Measurements from ENCODE around the gene MFNG. TPM values are rescaled to one million over a fixed set of nuclear protein-coding genes. Genes with fewer than 3 reads are reported as not detected.

The MFNG gene
- total RNA-seq, 4 donors from 2014 or later = 11.7 to 24.9 (median 19.4) TPM

DNA sequence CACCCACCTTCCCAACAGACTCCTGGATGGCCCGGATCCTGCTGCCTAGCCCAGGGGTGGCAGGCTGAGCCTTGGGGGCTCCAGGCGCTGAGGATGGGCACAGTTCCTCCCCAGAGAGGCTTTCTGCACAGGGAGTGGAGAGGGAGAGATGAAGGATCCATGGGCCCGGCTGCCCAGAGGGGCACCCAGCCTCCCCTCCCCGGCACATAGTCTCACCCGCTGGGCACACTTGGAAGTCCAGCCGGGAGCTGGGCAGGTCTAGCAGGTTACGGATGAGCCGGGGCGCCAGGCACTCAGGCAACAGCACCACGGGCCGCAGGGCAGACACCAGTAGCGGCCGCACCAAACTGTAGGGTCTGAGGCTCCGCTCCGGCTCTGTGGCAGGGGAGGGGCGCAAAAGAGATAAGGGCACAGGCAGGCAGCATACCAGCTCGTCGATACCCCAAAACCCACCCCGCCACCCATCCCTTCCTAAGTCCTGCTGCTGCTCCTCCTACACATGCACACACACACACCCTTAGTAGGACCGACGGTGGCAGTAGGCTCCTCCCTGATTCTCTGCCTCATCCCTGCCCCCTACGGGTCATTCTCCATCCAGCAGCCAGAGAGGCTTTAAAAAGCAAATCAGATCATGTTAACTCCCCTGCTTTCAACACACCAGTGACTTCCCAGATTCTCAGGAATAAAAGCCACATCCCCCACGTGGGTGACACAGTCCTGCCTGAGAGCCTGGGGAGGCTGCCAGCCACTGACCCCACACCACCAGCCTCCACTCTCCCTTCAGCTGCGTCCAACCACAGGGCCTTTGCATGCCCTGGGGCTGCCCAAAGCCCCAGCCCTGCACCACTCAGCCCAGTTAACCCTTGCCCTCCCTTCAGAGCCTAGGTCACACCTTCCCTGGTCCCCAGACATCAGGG is 6.5 kb upstream of the MFNG start:
- DNase-seq (ENCODE audit: low spot score in 2 of 2) = peak in 1 of 2 donors; percentile 27
- TF ChIP-seq, protein P1, sequence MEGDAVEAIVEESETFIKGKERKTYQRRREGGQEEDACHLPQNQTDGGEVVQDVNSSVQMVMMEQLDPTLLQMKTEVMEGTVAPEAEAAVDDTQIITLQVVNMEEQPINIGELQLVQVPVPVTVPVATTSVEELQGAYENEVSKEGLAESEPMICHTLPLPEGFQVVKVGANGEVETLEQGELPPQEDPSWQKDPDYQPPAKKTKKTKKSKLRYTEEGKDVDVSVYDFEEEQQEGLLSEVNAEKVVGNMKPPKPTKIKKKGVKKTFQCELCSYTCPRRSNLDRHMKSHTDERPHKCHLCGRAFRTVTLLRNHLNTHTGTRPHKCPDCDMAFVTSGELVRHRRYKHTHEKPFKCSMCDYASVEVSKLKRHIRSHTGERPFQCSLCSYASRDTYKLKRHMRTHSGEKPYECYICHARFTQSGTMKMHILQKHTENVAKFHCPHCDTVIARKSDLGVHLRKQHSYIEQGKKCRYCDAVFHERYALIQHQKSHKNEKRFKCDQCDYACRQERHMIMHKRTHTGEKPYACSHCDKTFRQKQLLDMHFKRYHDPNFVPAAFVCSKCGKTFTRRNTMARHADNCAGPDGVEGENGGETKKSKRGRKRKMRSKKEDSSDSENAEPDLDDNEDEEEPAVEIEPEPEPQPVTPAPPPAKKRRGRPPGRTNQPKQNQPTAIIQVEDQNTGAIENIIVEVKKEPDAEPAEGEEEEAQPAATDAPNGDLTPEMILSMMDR (IDR thresholded peaks at IDR 0.05) = peak in 1 of 5 experiments; percentile 10
- TF ChIP-seq POLR2A (IDR thresholded peaks at IDR 0.05) (no peak), EP300 (IDR thresholded peaks at IDR 0.05) (no peak)
- H3K27me3 ChIP-seq = no peaks in the 10 kb centered on the region

GRCh38 chr22:37491559-37492427 is 5.6 kb upstream of the MFNG start:
- Histone ChIP-seq H3K27me3 (peaks cover 0 to 2% of the 10 kb centered on the region in 2 donors), H3K27ac (no peak overlapping the region), H3K4me1 (peaks cover 0 to 11% (median 2%) of the 10 kb centered on the region in 4 donors), H3K4me3 (no peak overlapping the region), H3K36me3 (peaks cover 0 to 72% (median 0%) of the 10 kb centered on the region in 3 donors), H3K9me3 (no peaks in the 10 kb centered on the region)
- no peak for DNase-seq (ENCODE audit: low spot score in 2 of 2)
- TF ChIP-seq, protein P1 (IDR thresholded peaks at IDR 0.05) = no peak
- TF ChIP-seq EP300 (IDR thresholded peaks at IDR 0.05) (no peak), POLR2A (IDR thresholded peaks at IDR 0.05) (no peak)
- WGBS, 2 donors = 74 to 83% methylated on average over 14 to 16 of the region's 22 CpGs

More for the DNA sequence above, 6.5 kb upstream of the MFNG start:
- WGBS, 2 donors = 66 to 70% methylated on average over 20 to 23 of the region's 24 CpGs
- Histone ChIP-seq H3K27ac (no peak overlapping the region), H3K36me3 (peaks cover 0 to 78% (median 0%) of the 10 kb centered on the region in 3 donors), H3K4me3 (no peak overlapping the region), H3K9me3 (no peaks in the 10 kb centered on the region), H3K4me1 (peaks cover 0 to 13% (median 0%) of the 10 kb centered on the region in 4 donors)

DNA sequence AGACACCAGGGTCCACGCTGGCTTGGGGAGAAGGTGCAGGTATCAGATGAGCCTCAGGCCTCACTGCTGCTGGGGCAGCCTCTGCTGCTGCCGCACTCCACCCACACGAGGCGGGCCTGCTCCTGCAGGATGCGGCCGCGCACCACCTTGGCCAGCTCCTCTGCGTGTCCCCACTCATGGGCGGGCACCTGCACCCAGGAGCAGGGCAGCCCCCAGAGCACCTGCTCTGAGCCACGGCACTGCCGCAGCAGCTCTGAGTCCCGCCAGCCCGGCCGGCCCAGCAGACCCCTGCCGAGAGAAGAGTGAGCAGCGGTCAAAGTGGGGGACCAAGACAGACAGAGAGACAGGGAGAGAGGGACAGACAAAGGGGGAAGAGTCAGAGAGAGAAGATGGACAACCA is 4.9 kb upstream of the MFNG start:
- Histone ChIP-seq H3K4me3 (no peak overlapping the region), H3K9me3 (no peaks in the 10 kb centered on the region), H3K27ac (no peak overlapping the region), H3K4me1 (peaks cover 0 to 15% (median 5%) of the 10 kb centered on the region in 4 donors), H3K36me3 (peaks cover 0 to 65% (median 0%) of the 10 kb centered on the region in 3 donors), H3K27me3 (peaks cover 0 to 8% of the 10 kb centered on the region in 2 donors)
- WGBS, 2 donors = 81 to 84% methylated on average over 15 to 16 of the region's 16 CpGs
- no peak for DNase-seq (ENCODE audit: low spot score in 2 of 2)
- TF ChIP-seq, protein P1 (IDR thresholded peaks at IDR 0.05) = no peak
- TF ChIP-seq EP300 (IDR thresholded peaks at IDR 0.05) (no peak), POLR2A (IDR thresholded peaks at IDR 0.05) (no peak)

DNA sequence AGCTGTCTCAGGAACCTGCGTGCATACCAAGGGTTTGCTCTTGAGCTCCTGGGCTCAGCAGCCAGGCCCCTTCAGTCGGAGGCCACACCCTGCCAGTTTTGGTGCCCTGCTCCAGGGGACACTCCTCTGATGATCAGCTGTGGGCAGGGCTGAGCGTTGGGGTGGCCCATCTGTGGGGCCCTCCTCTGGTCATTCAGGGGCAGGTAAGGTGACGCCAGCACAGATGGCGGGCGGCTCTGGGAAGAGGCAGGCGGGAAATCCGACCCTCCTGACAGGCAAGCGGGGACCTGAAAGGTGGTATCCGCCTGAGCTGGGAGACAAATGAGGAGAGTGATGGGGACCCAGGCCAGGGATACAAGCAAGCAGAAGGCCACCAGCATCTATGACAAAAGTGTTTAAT is 3.8 kb upstream of the MFNG start:
- no peaks in the 10 kb centered on the region for H3K9me3 ChIP-seq
- peaks cover 0 to 54% (median 0%) of the 10 kb centered on the region in 3 donors for H3K36me3 ChIP-seq

More for the DNA sequence above, 3.8 kb upstream of the MFNG start:
- Histone ChIP-seq H3K27me3 (peaks cover 0 to 8% of the 10 kb centered on the region in 2 donors), H3K4me3 (no peak overlapping the region), H3K27ac (no peak overlapping the region), H3K4me1 (peaks cover 0 to 17% (median 5%) of the 10 kb centered on the region in 4 donors)
- 91 to 96% methylated on average over 10 of the region's 10 CpGs for WGBS, 2 donors
- DNase-seq (ENCODE audit: low spot score in 2 of 2) = no peak
- TF ChIP-seq, protein P1 (IDR thresholded peaks at IDR 0.05) = no peak
- TF ChIP-seq POLR2A (IDR thresholded peaks at IDR 0.05) = no peak
- TF ChIP-seq EP300 (IDR thresholded peaks at IDR 0.05) = no peak
